Liver (tissue), 3 donors: Measurements from ENCODE around the gene PDE1C.

ENCODE experiments used
- CTCF ChIP-seq: fragments of 150-350 bp; IDR thresholded peaks from 2 replicates; pipeline ENCODE4 v1.5.1; 2017; ENCODE audit warnings: improper control_type of control experiment, low read depth, low read length; ENCODE audit not compliant: missing input control
- JUND ChIP-seq, 2 donors: IDR thresholded peaks; 2 replicates each; pipeline ENCODE4 v1.6.1; 2016; ENCODE audit warnings: antibody characterized with exemption in 2 of 2
- REST ChIP-seq: IDR thresholded peaks from 2 replicates; pipeline ENCODE4 v1.6.1; 2016; ENCODE audit warnings: antibody characterized with exemption, mild to moderate bottlenecking
- ZBTB33 ChIP-seq: IDR thresholded peaks from 2 replicates; pipeline ENCODE4 v1.6.1; 2016; ENCODE audit warnings: antibody characterized with exemption
- donor health status: healthy.
- donor health status: healthy.

GRCh38 chr7:32048970-32049491, 21.2 kb downstream of the PDE1C start:
- TF ChIP-seq REST (no peak), ZBTB33 (no peak), CTCF (no peak), JUND (IDR thresholded peaks at IDR 0.05) (no peak)
